CD4-positive, alpha-beta T cell treated with Interferon alpha-2 for 1 hour (primary cell): ENCODE measurements around the gene TMEM163.

ENCODE experiments used
- DNase-seq, 2 donors: peaks; one replicate each; pipeline ENCODE4 v3.0.0-alpha.2; 2020 to 2022

TMEM163 gene

DNA sequence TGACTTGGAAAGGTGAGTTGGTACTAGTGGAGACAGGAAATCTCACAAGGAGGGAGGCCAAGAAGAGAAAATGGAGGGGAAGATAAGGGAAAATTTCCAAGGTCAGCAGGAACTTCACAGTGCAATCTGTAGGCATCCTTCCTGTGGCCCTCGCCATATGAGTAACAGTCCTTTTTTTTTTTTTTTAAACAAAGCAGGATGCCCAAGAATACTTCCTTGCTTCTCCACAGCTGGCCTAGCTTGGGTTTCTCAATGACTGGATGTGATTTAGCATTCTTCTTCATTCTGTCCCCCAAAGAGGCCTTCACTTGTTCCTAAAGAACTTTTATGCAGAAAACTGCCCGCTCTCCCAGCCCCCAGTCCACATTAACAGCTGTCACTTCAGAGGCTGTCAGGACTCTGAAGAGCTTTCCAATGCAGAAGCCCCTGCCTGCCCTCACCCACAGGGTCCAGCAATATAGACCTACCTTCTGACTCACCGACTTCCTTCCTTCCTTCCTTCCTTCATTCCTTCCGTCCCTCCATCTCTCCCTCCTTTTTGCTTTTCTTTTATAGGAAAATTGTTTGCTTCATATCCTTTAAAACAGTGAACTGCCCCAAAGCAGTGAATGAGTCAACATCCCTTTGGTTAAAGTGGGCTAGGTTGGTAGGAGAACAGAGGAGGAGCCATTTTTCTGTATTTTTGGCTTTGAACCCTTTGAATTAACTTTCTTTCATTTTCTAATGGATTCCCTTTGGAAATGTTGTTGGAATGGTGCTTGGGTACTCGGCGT, 292.9 kb downstream of the TMEM163 start:
- no peak for DNase-seq

DNA sequence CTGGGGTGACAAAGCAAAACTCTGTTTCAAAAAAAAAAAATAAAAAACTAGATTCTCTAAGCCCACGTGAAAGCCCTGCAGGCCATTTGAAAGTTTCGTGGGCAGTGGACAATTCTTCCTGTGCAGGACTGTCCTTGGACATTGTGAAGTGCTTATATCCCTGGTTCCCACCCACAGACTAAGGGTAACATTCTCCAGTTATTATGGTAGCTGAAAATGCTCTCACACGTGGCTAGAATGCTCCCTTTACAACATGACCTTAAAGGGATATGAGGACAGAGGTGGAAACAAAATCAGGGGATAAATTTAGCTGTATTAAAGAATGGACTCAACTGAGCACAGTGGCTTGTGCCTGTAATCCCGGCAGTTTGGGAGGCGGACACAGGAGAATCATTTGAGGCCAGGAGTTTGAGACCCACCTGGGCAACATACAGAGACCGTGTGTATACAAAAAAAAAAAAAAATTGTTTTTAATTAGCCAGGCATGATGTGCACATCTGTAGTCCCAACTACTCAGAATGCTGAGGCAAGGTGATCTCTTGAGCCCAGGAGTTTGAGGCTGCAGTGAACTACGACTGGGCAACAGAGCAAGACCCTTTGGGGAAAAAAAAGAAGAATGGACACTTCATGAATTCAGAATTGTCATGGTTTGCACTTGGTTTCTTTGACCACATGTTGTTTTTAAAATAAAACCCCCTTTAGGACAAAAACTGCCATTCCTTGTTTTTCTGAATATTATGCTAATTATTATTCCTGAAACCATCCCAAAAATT, 297.1 kb downstream of the TMEM163 start:
- no peak for DNase-seq

DNA sequence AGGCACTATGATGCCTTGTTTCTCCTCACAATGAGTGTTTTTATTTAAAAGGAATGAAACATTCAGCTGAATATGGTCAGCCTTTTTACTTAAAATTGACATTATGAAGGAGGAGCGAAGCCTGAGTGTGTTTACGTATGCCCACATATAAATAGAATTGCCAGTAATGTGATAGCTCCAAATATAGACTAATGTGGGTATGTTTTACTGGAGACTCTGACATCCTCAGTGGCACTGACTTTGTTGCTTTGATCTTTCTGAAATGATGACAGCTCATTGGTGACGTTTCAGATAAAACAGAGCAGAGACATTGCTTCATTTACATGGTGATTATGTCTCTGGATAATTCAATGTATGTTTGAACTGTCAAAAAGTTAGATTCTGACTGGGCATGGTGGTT, 297.9 kb downstream of the TMEM163 start:
- DNase-seq, result no peak

DNA sequence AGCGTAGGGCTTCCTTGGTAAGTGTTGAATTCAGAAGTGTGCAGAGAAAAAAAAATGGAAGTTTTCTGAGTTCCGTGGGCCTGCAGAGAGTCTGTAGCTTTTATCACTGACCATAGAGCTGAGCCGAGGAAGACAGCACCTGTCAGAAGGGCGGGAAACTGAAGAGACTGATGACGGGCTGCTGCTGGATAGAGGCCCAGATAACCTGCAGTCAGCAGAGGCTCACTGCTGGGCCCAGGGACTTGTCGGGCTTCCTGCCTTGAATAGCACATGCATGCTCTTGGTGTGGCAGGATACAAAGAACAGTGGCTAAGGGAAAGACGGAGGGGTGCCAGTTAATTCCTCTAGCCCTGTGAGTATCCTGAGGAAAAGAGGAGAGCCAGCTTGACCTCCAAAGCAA, 298.5 kb downstream of the TMEM163 start:
- DNase-seq, result no peak

DNA sequence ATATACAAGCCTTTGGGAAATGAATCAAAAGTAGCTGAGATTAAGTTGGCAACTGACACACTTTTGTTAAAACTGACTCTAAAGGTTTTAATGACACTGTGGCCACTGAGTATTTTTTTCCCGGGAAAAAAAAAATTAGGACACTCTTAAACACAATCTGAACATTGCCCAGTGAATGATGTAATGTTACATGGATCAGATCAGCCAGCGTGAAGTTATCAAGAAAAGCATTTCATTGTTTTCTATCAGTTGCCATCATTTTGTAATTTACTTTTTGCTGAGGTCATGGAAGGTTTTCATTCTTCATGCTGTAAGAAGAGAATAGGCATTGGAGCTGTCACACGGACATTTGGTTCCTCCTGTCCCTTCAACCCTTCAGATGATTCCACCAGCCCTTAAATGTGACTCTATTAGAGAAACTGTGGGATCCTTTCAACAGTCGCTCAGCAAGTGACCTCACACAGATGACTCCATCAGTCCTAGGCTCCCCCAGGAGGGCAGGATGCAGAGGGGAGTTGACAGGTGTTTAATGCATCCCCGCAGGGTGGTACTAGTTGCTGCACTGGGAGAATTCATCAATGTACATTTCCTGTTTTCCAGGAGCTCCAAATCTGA, 300.7 kb downstream of the TMEM163 start:
- DNase-seq, result no peak

DNA sequence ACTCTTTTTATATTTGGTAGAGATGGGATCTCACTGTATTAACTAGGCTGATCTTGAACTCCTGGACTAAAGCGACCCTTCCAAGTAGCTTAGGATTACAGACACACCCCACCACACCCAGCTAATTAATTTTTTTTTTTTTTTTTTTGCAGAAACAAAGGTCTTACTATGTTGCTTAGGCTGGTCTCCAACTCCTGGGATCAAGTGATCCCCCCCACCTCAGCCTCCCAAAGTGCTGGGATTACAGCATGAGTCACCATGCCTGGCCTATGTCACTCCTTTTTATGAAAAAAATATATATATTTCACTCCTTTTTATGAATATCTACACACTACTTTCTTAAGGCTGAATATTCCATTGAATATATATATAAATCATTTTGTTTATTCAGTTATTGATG, 302.2 kb downstream of the TMEM163 start:
- DNase-seq, result no peak

DNA sequence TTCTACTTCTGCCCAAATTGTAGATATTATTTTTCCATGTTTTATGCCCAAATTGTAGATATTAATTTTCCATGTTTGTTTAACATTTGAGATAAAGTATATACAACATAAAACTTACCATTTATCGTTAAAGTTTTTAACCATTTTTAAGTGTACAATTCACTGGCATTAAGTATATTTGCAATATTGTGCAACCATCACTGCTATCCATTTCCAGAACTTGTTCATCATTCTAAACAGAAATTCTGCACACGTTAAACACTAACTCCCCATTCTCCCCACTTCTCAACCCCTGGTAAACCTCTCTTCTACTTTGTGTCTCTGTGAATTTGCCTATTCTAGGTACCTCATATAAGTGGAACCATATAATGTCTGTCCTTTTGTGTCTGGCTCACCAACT, 302.8 kb downstream of the TMEM163 start:
- no peak for DNase-seq

DNA sequence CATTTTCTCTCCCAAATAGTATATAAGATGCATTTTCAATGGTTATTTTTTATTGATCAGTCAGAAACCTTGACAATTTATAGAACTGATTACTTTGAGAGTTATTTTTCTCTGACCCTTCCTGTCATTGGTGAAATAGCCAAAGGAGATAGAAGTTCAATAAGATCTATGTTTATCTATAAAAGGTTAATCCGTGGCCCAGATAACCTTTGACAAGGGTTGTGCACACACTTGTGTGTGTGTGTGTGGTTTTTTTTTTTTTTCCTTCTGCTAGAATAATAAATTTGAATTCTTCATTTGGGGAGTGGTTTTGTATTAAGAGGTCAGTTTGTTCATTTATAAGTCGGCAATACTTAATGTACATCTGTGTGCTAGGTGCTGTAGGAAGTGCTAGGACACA, 304.9 kb downstream of the TMEM163 start:
- DNase-seq, result no peak

DNA sequence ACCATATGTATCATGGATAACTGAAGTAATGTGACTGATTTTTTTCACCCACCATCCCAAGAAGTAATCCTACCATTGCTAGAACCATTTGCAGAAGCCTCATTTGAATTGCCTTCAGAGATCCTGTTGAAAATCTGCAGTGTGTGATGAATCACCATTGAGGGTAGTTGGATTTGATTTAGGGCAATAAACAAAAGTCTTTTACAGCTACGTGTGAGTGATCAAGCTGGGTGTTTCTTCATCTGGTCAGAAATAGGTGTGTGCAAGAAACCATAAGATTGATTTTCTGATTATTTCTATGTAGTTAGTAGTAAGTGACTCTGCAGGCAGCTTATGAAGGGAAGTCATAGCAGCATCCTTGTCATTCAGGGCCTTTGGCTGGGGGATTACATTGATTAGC, 305.4 kb downstream of the TMEM163 start:
- DNase-seq, result no peak

DNA sequence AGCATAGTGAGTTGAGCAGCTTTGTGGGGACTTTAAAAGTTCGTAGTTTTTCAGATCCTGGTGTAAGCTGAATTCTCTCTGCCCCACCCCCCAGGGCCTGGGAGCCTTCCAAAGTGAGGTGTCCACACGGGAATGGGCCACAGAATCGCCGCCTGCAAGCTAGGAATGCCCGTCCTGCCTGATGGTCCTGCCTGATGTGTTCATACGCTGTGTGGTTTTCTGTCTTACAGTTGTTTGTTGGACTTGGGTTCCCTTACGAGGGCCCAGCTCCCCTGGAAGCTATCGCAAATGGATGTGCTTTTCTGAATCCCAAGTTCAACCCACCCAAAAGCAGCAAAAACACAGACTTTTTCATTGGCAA, 306.2 kb downstream of the TMEM163 start:
- DNase-seq, result no peak

DNA sequence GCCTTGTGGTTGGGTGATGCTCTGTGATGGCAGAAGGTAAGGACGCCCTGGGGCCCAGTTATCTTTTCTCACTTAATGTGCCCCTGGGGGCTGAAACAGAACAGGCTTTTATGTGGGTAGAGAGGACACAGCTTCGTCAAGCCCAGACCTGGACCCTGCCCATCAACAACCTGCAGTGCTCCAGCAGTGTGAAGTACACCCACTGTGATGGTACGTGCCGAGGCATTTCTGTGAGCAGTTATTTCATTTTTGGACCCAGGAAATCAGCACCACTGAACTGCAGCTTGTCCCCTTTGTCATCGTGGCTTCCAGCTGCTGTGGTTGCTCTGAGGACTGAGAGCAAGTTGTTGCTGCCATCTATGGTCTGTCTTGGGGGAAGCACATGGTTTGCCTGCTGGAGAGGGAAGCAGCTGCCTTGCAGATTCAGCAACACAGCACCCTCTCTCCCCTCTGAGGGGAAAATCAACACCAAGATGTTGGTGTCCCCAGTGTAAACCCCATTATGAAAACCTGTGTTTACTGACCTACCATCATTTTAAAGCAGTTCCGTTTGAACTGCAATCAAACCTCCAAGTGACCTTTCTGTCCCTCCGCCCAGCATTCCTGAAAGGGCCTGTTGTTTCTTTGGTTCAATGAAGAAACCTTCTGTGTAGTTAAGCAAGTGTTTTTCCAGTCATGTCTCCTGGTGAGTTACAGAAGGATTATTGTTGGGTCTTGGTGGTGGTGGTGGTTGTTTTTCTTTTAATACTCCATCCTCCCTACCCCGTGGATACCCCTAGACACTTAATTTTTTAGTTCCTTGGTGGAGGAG, 306.8 kb downstream of the TMEM163 start:
- DNase-seq, result peak; percentile 77 to 80

DNA sequence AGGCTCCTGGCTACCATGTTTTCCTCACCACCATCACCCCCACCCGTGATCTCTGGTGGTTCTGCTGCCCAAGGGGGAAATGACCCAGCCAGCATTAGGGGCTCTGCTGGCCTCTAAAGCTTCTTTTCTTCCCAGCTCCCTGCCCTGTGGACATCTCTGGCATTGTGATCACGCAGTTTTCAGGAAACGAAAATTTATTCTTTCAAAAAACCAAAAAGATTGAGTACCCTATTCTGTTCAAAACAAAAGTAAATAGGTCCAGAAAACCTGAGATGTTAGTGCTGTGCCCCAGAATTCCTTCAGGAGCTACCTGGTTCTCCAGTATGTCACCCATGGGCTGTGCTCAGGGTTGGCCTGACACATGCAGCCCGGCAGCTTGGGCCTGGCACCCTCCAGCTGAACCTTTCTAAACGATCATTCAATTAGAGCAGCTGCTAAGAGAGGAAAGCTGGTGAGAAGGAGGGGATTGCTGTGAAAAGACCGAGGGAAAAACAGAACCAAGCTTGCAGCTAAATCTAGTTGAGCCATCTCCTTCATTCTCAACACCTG, 307.4 kb downstream of the TMEM163 start:
- no peak for DNase-seq

DNA sequence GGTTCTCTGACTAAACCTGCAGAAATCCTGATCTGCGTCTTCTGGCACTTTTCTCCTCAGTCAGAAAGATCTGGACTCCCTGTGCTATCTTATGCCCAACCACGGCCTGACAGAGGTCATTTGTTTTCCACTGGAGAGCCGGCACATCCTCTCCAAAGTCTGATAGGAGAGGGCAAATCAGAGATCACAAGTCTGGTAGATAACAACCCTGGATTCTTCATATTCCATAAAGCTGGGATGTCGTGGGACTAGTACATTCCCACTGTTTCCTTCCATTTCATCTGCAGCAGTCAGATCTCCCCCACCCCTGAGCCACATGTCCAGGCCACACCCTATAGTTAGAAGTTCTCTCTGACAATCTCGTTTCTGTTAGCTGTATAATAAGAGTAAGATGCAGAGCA, 308.0 kb downstream of the TMEM163 start:
- DNase-seq, result no peak

DNA sequence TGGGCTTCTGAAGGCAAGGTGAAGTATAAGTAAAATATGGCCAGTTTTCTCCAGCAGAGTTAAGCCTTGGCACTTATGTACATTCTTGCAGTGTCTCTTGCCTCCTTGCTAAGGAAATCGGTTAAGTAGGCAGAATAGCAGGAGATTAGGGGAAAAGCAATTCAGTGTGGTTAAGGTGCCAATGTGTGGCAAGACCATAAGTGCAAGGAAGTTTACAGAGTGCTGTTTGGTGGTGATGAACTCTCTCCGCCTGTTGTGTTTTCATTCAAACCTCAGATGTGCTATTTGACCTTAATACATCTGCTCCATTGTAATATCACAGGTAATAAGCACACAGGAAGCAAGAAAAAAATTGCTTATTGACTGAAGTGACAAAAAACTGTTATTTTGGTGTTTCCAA, 308.8 kb downstream of the TMEM163 start:
- DNase-seq, result peak in 1 of 2 donors; percentile 18

DNA sequence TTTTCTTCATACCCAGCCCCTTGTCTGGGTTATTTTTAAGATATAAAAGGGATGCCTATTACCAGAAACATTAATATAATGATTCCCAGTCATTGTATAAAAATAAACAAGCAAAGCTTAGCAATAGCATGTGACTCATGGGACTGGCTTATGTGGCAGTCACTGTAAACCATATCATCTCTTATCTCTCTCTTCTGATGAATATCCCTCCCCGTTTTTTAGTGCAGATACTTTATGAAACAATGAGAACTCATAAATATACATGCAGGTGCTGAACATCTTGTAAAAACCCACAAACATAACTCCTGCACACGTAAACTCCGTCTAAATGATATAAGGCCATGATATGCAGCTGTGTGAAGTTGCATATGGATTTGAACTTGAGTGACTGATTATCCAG, 310.0 kb downstream of the TMEM163 start:
- DNase-seq, result no peak

DNA sequence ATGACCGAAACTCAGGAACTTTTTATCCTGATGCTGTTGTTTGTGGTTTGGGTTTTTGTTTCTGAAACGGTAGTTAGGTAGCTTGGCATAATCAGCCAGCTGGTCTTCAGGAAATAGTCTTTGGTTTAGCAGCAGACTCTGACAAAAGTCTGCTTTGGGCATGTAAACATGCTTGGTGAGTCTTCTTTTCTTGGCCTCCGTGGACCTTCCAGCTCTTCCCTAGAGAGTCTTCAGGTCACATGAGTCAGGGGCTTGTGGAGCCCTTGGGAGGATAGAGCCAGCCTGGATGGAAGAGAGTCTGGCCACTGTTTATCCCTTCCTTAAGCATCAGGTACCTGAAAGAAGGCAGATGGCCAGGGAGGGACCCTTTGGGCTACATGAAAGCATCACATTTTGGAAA, 310.4 kb downstream of the TMEM163 start:
- no peak for DNase-seq

DNA sequence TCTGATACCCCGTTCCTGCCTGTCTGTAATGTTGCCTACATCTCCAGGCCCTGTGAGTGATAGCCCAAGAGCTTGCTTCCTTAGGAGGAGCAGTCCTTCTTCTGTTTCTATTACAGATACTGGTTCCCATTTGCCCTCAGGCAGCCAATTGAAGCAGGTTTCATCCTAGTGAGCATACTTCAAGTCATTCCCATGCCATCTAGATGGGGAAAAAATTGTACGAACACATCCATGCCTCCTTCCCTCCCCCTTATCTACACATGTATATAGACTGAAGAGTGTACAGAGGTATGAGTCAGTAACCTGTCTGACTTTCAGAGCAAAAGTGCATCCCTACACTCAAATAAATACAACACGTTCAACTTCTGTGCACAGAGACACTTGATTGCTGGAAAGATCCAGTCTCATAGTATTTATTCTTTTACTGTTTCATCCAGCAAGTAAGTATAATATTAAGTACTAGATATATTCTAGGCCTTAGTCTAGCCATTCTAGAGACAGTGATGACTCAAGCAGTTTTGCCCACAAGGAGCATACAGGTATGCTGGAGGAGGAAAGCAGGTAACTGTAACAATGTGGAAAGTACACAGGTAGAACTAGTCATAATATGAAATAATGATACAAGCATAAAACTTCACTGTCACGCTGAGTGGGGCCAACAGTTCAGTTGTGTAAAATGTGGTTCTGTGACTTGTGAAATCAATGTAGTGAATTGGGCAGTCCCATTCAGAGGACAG, 311.5 kb downstream of the TMEM163 start:
- no peak for DNase-seq

DNA sequence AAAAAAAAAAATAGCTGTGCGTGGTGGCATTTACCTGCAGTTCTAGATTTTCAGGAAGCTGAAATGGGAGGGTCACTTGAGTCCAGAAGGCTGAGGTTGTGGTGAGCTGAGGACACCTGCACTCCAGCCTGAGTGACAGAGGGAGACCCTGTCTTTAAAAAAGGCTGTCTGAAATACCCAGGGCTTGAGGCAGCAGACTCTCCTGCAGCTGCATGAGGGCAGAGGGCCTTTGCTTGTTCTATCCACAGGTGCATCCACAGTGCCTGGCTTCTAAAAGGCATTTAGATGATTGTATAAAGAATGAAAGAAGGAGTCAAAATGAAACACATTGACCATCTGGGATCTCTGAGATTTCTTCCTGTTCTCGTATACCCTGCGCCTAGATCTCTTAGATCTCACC, 312.1 kb downstream of the TMEM163 start:
- DNase-seq, result no peak

DNA sequence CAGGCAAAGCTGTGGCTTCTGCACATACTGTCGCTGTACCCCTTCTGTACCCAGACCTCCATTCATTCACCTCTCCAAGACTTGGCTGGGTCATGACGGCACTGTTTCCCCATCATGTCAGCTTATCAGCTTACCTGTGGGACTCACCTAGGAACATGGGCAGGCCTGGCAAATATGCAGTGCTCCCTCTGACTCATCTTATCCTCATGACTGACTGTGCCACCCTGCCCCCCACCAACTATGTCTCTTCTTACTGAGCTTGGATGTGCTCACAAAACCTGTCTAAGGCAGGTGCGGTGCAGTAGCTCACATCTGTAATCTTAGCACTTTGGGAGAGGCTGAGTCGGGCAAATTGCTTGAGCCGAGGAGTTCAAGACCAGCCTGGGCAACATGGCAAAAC, 312.5 kb downstream of the TMEM163 start:
- no peak for DNase-seq
